ENCODE data around the gene TPCN1. TPM values are rescaled to one million over a fixed set of nuclear protein-coding genes. Genes with fewer than 3 reads are reported as not detected.

TPCN1 gene
- total and polyA plus RNA-seq, 2 of the 8 experiments (the other 6 are each of a cell fraction or from before 2014, with no cell fraction given), result 14.9 to 21.4 TPM

- Histone ChIP-seq H3K27ac (ENCODE audit: low read depth, low read length) (no peak overlapping the region), H3K4ac (replicated peaks; ENCODE audit: insufficient read length, low read depth, low read length) (no peak overlapping the region), H3K27me3 (replicated peaks in 1 of 4; ENCODE audit: control insufficient read depth in 3 of 4, extremely low read depth in 1 of 4, insufficient read depth in 3 of 4, low read length in 3 of 4) (no peaks in the 10 kb centered on the region), H3K18ac (ENCODE audit: extremely low read depth, low read length) (no peak overlapping the region), H2BK5ac (ENCODE audit: low read depth, low read length) (no peak overlapping the region), H3K79me2 (ENCODE audit: control insufficient read depth in 1 of 2, insufficient read depth in 2 of 2, low read length in 2 of 2) (peaks cover 0 to 12% of the 10 kb centered on the region in 2 experiments; a peak in 2 of 4 replicates), H4K5ac (ENCODE audit: insufficient read length, low read depth, low read length) (no peak overlapping the region), H3K23me2 (ENCODE audit: low read depth, low read length) (0 out of 2 replicates have a peak, but pooled peaks cover under 1% of the 10 kb centered on the region), H3K9ac (replicated peaks in 1 of 4; ENCODE audit: extremely low read depth in 1 of 4, low read depth in 3 of 4, low read length in 3 of 4) (no peak overlapping the region), H2BK15ac (ENCODE audit: low read length) (no peak overlapping the region), H3K36me3 (ENCODE audit: control insufficient read depth in 2 of 4, insufficient read depth in 4 of 4, low read length in 3 of 4) (peaks cover 0 to 18% (median 6%) of the 10 kb centered on the region in 4 experiments; a peak in 5 of 8 replicates), H2BK120ac (replicated peaks; ENCODE audit: low read depth, low read length) (no peak overlapping the region), H3K9me3 (ENCODE audit: insufficient read depth in 2 of 2, low read depth in 1 of 2, low read length in 1 of 2) (no peaks in the 10 kb centered on the region), H3K79me1 (ENCODE audit: low read depth, low read length) (peaks cover 5% of the 10 kb centered on the region), H4K20me1 (replicated peaks in 1 of 2; ENCODE audit: control insufficient read depth in 1 of 2, insufficient read depth in 2 of 2, low read length in 2 of 2) (peaks cover 0 to 5% of the 10 kb centered on the region in 2 experiments), H4K8ac (ENCODE audit: extremely low read depth, insufficient read depth, low read length) (no peak overlapping the region), H2AK5ac (ENCODE audit: low read depth, low read length) (no peak overlapping the region), H3K23ac (ENCODE audit: insufficient read length) (no peak overlapping the region), H4K91ac (replicated peaks; ENCODE audit: insufficient read length, low read length) (no peak overlapping the region), H3K4me3 (ENCODE audit: extremely low read depth in 1 of 4, insufficient read depth in 2 of 4, low read depth in 3 of 4, low read length in 4 of 4) (no peak overlapping the region), H3K14ac (ENCODE audit: insufficient read length) (no peak overlapping the region), H3K56ac (replicated peaks; ENCODE audit: insufficient read length, low read depth, low read length) (no peak overlapping the region), H2BK20ac (ENCODE audit: low read length) (no peak overlapping the region), H2AFZ (ENCODE audit: low read length) (no peak overlapping the region), H3K4me1 (replicated peaks in 1 of 4; ENCODE audit: control insufficient read depth in 3 of 4, insufficient read depth in 4 of 4, low read length in 3 of 4) (peaks cover 0 to 8% (median 2%) of the 10 kb centered on the region in 4 experiments; a peak in 4 of 7 replicates), H2BK12ac (ENCODE audit: low read depth, low read length) (no peak overlapping the region), H3K4me2 (ENCODE audit: insufficient read depth in 1 of 2, low read depth in 2 of 2, low read length in 2 of 2) (no peak overlapping the region)
- POLR2A ChIA-PET (ENCODE audit: partially characterized antibody), result interaction anchor here (1.5 kb wide), 2 partner anchors 13 to 29 kb away, joined by 3 to 7 read pairs; no protein-coding TSS in a partner anchor
- TF ChIP-seq NANOG (IDR thresholded peaks at IDR 0.05; ENCODE audit: insufficient read depth, low read depth, low read length, poor library complexity, severe bottlenecking) (no peak), SRF (IDR thresholded peaks at IDR 0.05; ENCODE audit: low read depth, low read length) (no peak), POLR2AphosphoS5 (IDR thresholded peaks at IDR 0.05; ENCODE audit: low read depth, low read length) (no peak), YY1 (IDR thresholded peaks at IDR 0.05; ENCODE audit: low read depth, low read length) (no peak), KDM4A (IDR thresholded peaks at IDR 0.05; ENCODE audit: low read depth, low read length, severe bottlenecking) (no peak), KDM5A (IDR thresholded peaks at IDR 0.05; ENCODE audit: low read length) (no peak), CBX8 (IDR thresholded peaks at IDR 0.05; ENCODE audit: borderline replicate concordance, low read depth, low read length) (no peak), EP300 (IDR thresholded peaks at IDR 0.05; ENCODE audit: borderline replicate concordance in 1 of 2, low read depth in 2 of 2, low read length in 2 of 2) (no peak), SIN3A (conservative IDR thresholded peaks at IDR 0.05 in 1 of 2, IDR thresholded peaks at IDR 0.05 in 1 of 2; ENCODE audit: low read depth in 1 of 2, low read length in 2 of 2) (no peak)
- no peak for DNase-seq (ENCODE audit: low read depth in 1 of 2, low spot score in 2 of 2)
- 93% methylated on average over 17 of the region's 19 CpGs; no CpG with 5 or more reads in 1 of the 2 experiments for WGBS, 2 experiments (ENCODE audit: extremely low coverage in 1 of 2, insufficient coverage in 1 of 2, insufficient read length in 1 of 2, insufficient replicate concordance in 2 of 2, low coverage in 1 of 2, low lambda C conversion rate in 2 of 2, missing lambda C conversion rate in 1 of 2)
- CTCF ChIA-PET (ENCODE audit: partially characterized antibody), result no interaction called here
- FAIRE-seq, result no peak
These were observed 30.0 kb upstream of the TPCN1 start for GRCh38 chr12:113191227-113191626.

All from H1 (cell line).